ENCODE measurements around the gene MIAT. TPM values are rescaled to one million over a fixed set of nuclear protein-coding genes. Genes with fewer than 3 reads are reported as not detected.

MIAT gene
- 0.34 and 0.57 TPM in 2 replicates for total RNA-seq

GRCh38 chr22:26656891-26657851 is at the start of gene MIAT:
Gene MIAT (plus strand): TSS chr22:26657588.

GRCh38 chr22:26617271-26618199 is 39.9 kb upstream of the MIAT start, which contains the start of gene CRYBB1:
Gene CRYBB1 (minus strand): TSS chr22:26618027. CDS start chr22:26616319, 1,708 bp downstream.

GRCh38 chr22:26621663-26622062 is 35.7 kb upstream of the MIAT start, which contains the start of gene CRYBA4:
Gene CRYBA4 (plus strand): TSS chr22:26621963. CDS start chr22:26622597, 634 bp downstream.

Other genes starting within 250 kb of the MIAT start
- 2.7 and 3.4 TPM in 2 replicates for gene ASPHD2, start 228.3 kb upstream of the MIAT start, total RNA-seq
- gene HPS4, start 173.8 kb upstream of the MIAT start, total RNA-seq = 40.7 and 41.2 TPM in 2 replicates
- 15.7 and 28.0 TPM in 2 replicates for gene SRRD, start 173.7 kb upstream of the MIAT start, total RNA-seq
- 37.7 and 46.5 TPM in 2 replicates for gene TFIP11, start 145.1 kb upstream of the MIAT start, total RNA-seq
- 17.4 and 62.4 TPM in 2 replicates for gene TPST2, start 67.5 kb upstream of the MIAT start, total RNA-seq
- gene CRYBB1, start 39.6 kb upstream of the MIAT start, total RNA-seq = not detected in 2 replicates
- not detected in 2 replicates for gene CRYBA4, start 35.6 kb upstream of the MIAT start, total RNA-seq